Neural crest cell (in vitro differentiated cells): ENCODE results near the gene CAMK1. TPM values are rescaled to one million over a fixed set of nuclear protein-coding genes. Genes with fewer than 3 reads are reported as not detected.

Source experiments
- DNase-seq: peaks from one replicate; pipeline ENCODE4 v3.0.0; 2021; ENCODE audit warnings: low read depth, mixed read lengths, low spot score
- H3K27ac Mint-ChIP-seq: one replicate; pipeline ENCODE4 v1.8.0; 2021; ENCODE audit warnings: mild to moderate bottlenecking, mixed read lengths; ENCODE audit not compliant: unreplicated experiment
- H3K27me3 Mint-ChIP-seq: 2 replicates; pipeline ENCODE4 v1.8.0; 2021; ENCODE audit warnings: low read depth, mild to moderate bottlenecking, mixed read lengths
- H3K36me3 Mint-ChIP-seq: 2 replicates; pipeline ENCODE4 v1.8.0; 2021; ENCODE audit warnings: low read depth, mild to moderate bottlenecking, mixed read lengths
- H3K4me1 Mint-ChIP-seq: 2 replicates; pipeline ENCODE4 v1.8.0; 2021; ENCODE audit warnings: mixed read lengths
- H3K4me3 Mint-ChIP-seq: one replicate; pipeline ENCODE4 v1.8.0; 2021; ENCODE audit warnings: mild to moderate bottlenecking, mixed read lengths
- H3K9me3 Mint-ChIP-seq: 2 replicates; pipeline ENCODE4 v1.8.0; 2021; ENCODE audit warnings: mixed read lengths
- CTCF ChIP-seq: fragments of 200-600 bp; sonication (generic); conservative IDR thresholded peaks from 2 replicates; pipeline ENCODE4 v1.5.0; 2021; ENCODE audit warnings: antibody characterized with exemption, mild to moderate bottlenecking
- total RNA-seq: library from RNA; stranded (reverse); gene quantifications from 2 replicates; pipeline ENCODE4 v1.2.1, GENCODE V29; 2021

Gene CAMK1
- total RNA-seq, 1 donor from 2014 or later = 22.5 TPM

- DNase-seq = peak; percentile 82
- Mint-ChIP-seq H3K4me3 (peak within 1 kb of the TSS; percentile 96), H3K36me3 (peaks cover 9% of the 10 kb centered on the region), H3K9me3 (no peaks in the 10 kb centered on the region), H3K27me3 (no peaks in the 10 kb centered on the region), H3K27ac (peak within 1 kb of the TSS; percentile 100), H3K4me1 (peaks cover 22% of the 10 kb centered on the region)
- peak; percentile 13 for TF ChIP-seq CTCF
Observed at GRCh38 chr3:9792405-9793160, 22.8 kb upstream of the CAMK1 start, which contains the start of the genes ARPC4 and TADA3. Gene ARPC4, plus strand, starts transcription at chr3:9793082. Its CDS starts 40 bp downstream, at chr3:9793122. Gene TADA3, minus strand, starts transcription at chr3:9792473. Its CDS starts 1,007 bp downstream, at chr3:9791466.

GRCh38 chr3:9791790-9792404, 22.1 kb upstream of the CAMK1 start:
- H3K4me3 Mint-ChIP-seq = peak overlapping the region; percentile 96
- peak overlapping the region; percentile 59 for H3K27ac Mint-ChIP-seq
- H3K36me3 Mint-ChIP-seq = peaks cover 10% of the 10 kb centered on the region
- no peaks in the 10 kb centered on the region for H3K9me3 Mint-ChIP-seq
- no peak for TF ChIP-seq CTCF
- H3K4me1 Mint-ChIP-seq = peaks cover 22% of the 10 kb centered on the region
- no peak for DNase-seq
- no peaks in the 10 kb centered on the region for H3K27me3 Mint-ChIP-seq

GRCh38 chr3:9791127-9791526, 21.4 kb upstream of the CAMK1 start:
- DNase-seq = no peak
- Mint-ChIP-seq H3K27me3 (no peaks in the 10 kb centered on the region), H3K4me1 (peaks cover 22% of the 10 kb centered on the region), H3K36me3 (peaks cover 18% of the 10 kb centered on the region), H3K27ac (no peak overlapping the region), H3K9me3 (no peaks in the 10 kb centered on the region), H3K4me3 (peak overlapping the region; percentile 96)
- no peak for TF ChIP-seq CTCF

- DNase-seq = no peak
- Mint-ChIP-seq H3K4me3 (peak overlapping the region; percentile 5), H3K27ac (no peak overlapping the region), H3K36me3 (peaks cover 22% of the 10 kb centered on the region), H3K9me3 (no peaks in the 10 kb centered on the region), H3K27me3 (no peaks in the 10 kb centered on the region), H3K4me1 (peaks cover 6% of the 10 kb centered on the region)
- TF ChIP-seq CTCF = no peak
Observed at GRCh38 chr3:9787714-9788113, 18.0 kb upstream of the CAMK1 start.

- H3K4me3 Mint-ChIP-seq = peak overlapping the region; percentile 27
- no peaks in the 10 kb centered on the region for H3K9me3 Mint-ChIP-seq
- H3K27ac Mint-ChIP-seq = no peak overlapping the region
- H3K27me3 Mint-ChIP-seq = no peaks in the 10 kb centered on the region
- H3K36me3 Mint-ChIP-seq = peaks cover 22% of the 10 kb centered on the region
- peak; percentile 59 for TF ChIP-seq CTCF
- H3K4me1 Mint-ChIP-seq = peaks cover 6% of the 10 kb centered on the region
- no peak for DNase-seq
Observed at GRCh38 chr3:9786825-9787669, 17.3 kb upstream of the CAMK1 start.
